GM18499 (cell line): ENCODE results near the gene HDLBP.

Experiments
- ATAC-seq: cut with Tn5 transposase; IDR thresholded peaks from one replicate; pipeline ENCODE4 v1.9.1; 2021; ENCODE audit warnings: moderate number of reproducible peaks; ENCODE audit not compliant: insufficient read depth, unreplicated experiment

HDLBP gene

DNA sequence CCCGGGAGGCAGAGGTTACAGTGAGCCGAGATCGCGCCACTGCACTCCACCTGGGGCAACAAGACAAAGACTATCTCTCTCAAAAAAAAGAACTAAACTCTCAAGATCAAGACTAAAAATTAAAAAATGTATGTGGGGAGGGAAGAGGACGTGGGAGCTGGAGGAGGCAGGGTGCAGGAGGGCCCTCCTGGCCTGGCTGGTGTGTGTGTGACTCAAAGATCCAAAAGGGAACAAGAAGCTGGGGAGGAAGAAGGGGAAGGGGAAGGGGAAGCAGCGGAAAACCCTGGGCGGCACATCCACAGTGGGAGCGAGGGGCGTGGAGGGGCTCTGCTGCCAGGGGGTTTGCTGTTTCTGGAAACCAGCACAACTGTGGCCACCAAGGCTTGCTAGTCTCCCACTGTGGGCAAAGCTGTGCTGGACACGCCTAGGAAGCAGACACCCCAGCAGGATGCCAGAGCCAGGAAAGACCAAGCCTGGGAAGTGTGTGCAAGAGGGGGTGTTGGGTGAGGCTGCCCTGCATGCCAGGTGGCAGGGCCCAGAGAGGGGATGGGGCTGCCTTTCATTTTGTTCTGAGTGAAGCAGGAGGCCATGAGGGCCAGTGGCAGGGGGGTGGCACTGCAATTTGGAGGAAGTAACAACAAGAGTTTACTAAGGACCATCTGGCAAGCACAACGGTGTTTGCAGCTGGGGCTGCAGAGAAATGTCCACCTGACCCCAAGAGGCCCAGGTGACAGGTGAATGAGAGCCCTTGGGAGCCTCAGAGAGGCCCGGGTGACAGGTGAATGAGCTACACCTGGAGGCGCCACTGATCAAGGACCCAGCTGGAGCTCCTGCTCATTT lies 82.5 kb downstream of the HDLBP start:
- ATAC-seq = no peak

DNA sequence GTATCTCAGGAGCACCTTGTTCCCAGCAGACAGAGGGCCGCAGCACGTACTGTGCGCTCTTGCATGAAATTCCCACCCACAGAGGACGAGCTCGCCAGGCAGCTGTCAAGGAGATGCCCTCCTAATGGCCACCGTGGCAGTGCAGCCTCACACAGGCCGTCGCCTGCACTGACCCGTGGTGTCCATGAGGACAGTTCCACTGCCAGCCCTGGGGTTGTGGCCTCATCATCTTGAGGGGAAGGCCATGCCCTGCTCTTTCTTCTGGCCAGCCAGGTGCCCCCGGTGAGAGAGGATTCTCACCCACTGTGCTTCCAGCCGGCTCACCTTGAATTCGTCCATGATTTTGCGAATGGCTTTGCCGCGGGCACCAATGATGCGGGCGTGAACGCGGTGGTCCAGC lies 85.0 kb downstream of the HDLBP start:
- ATAC-seq = no peak

DNA sequence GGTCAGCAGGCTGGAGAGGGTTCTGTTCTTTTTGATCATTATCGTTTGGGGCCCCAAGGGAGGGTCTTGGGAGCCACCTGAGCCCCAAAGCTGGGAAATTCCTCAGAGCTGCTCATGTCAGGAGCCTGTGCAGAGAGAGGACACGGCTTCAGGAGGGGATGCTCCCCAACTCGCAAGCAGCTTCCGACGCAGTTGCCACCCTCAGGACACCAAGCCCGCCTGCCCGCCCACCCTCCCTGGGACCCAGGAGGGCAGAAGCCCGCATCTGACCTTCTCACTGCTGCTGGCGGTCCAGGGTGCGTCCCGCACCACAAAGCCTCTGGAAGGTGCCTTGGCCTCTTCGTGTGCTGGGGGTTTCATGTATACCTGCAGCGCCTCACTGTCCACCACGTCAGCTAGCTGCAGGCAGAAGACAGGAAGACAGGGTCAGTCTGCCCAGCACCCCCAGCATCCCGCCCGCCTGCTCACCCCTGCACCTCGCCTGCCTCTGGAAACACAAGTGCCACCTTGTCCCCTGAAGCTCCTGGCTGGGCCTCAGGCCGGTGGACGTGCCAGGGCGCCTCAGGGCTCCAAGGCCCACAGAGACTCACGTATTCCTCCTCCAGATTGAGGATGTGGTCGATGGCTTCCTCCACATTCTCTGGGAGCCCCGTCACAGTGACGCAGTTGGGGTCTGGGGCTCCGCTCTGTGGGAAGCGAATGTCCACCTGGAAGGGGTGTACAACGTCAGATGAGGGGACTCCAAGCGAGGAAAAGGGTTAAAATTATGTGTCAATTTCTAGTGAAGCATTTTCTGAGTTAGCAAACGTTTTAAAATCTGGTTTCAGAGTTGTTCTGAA lies 85.7 kb downstream of the HDLBP start:
- ATAC-seq = no peak

DNA sequence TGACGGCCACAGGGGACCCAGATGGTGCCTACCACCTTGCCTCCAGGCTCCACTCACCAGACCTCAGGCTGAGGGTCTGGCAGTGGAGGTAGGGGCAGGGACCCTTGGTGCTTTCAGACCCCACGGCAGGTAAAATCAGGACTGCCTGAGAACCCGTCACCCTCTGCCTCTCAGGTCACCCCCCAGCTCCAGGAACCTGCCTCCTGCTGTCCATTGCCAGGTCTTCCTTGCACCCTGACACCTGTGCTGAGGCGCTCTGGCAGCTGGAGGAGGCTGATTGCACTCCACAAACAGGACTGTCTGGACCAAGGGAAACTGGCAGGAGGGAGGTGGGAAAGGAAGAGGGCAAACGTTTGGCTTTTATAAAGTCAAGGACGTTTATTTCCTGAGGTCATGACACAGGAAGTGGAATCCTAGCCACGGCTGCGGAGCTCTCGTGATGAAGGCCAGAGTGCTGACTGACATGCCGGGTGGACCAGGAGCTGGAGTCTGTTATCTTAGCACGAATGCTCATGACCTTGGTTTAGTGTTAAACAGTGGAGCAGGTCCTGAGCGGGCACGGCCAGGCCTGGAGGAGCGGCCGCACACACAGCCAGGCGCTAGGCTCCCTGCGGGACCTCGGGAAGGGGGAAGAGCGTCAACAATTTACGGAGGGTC lies 86.5 kb downstream of the HDLBP start:
- ATAC-seq = no peak

DNA sequence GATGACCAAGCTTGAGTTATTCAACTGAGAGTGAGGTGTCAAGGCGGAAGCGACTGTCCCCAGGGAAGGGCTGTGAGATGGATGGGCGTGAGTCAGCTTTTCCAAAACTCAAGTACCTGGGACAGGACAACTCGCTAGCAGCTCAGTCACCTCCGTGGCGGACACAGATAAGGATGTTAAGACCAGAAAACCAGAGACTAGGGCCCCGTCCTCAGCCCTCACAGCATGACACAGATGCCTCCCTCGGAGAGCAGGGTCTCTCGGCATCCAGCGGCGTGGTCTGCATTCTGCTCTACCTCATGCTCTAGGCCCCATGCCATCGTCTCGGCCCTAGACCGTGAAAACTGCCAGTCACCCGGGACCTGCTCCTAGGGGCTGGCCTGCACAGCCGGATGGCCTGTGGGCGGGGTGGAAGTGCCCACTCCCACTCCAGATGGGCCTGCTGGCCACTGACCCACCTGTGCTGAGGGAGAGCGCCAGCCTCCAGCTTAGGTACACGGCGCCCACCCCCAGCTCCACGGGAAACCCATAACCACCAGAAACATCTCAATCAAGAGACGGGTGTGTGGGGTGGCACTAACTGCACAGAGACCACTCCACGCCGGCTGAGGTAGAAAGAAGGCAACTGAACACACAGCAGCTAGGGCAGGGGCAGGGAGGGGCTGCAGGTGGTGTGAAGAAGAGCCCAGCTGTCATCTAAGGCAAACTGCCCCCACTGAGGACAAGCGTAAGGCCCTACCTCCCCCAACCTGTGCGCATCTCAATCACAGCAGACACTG lies 87.2 kb downstream of the HDLBP start:
- ATAC-seq = no peak

DNA sequence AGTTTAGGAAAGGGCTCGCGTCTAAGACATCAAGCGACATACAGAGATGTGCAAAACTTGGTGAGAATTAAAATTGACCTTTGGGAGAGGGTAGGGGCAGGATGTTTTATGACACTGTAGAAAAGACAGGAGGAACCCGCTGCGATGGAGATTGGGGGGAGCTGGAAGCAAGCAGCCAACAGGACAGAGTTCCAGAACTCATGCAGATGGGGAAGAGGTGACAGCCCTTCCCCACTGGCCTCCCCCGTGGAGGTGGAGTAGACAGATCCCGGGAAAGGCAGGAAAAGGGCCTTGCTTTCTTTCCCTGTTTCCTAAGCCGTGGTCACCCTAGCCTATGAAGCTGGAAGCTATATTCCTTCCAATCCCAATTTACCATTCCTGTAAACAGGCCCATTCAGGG lies 87.9 kb downstream of the HDLBP start:
- ATAC-seq = no peak

DNA sequence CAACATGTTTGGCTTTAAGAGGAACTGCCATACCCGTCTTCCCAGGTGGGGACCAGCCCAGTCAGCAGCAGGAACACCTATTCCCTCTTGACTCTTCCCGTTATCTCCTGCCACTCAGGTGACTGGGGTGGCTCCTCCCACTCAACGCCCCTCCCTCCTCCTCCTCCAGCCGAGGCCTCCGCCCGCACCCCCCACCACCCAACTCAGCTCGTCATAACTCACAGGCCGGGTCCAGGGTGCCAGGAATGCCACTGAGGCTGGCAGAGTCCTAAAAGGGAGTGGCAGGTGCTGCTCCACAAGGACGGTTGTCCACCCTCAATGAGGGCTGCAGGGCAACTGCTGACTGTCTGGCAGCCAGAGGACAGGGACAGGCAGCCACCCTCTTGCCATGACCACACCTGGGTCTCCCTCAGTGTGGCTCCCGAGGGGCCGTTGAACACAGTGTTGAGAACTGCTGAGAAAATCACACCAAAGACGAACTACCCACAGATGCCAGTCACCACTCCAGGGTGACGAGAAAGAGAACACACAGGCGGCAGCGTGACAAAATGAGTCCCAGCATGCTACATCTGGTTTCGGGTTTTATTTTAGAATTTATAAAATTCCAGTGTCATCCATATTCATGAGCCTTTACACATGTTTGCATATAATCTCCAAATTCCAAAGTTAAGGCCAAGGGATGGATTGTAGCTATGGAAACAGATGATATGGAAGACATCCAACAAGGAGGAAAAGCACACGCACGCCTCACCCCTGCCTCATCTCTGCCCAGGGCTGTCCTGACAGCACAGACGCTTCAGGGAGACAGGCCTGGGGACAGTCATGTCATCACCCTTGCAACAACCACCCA lies 88.5 kb downstream of the HDLBP start:
- no peak for ATAC-seq

DNA sequence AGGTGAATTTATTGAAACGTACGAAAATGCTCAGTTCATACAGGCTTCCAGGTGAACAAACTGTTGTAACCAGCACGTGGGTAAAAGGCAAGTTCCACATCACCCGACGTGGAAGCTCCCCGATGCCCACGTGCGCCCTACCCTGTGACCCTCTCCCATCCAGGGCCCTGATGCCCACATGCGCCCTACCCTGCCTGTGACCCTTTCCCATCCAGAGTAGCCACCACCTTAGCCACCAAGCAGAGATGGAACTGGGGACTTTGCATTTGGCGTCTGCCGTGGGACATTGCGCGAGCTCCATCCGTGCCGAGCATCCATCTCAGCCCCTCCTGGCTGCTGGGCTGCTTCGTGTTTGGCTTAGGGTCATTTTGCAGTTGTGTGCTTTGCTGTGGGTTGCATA lies 89.5 kb downstream of the HDLBP start:
- no peak for ATAC-seq

DNA sequence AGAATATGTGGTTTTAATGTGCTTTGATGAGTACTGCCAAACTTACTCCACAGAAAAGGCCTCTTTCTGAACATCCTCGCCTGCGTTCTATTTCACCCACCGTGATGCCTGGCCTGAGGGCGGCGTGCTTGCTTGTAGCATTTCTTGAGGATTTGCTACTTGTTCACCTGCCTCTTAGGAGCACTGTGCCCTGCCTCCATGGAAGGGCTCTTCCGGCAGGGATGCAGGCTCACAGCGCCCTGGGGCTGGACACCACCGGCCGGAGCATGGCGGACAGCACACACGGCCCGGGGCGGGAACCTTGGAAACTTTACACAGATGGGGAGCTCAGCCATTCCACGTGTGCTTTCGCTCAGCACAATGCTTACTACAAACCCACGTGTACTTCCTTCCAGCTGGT lies 89.9 kb downstream of the HDLBP start:
- no peak for ATAC-seq

DNA sequence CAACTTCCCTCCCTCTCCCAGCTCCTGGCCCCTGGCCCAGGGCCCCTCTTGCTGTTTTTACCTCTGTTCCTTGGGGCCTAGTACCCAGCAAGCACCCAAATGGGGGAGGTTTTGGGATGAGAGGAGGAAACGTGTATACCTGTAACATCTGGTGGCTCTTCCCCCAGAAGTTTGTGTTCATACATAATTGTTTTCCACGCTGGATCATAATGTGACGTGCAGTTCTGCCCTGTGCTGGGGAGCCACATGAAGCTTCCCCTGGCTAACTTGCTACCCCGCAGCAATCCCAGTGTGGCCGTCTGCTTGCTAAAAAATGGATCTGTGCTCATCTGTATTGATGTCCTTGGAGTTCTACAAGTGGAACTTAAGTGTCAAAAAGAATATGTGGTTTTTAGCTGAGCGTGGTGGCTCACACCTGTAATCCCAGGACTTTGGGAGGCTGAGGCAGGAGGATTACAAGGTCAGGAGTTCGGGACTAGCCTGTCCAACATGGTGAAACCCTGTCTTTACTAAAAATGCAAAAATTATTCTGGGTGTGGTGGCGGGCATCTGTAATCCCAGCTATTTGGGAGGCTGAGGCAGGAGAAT lies 90.5 kb downstream of the HDLBP start:
- ATAC-seq = no peak

DNA sequence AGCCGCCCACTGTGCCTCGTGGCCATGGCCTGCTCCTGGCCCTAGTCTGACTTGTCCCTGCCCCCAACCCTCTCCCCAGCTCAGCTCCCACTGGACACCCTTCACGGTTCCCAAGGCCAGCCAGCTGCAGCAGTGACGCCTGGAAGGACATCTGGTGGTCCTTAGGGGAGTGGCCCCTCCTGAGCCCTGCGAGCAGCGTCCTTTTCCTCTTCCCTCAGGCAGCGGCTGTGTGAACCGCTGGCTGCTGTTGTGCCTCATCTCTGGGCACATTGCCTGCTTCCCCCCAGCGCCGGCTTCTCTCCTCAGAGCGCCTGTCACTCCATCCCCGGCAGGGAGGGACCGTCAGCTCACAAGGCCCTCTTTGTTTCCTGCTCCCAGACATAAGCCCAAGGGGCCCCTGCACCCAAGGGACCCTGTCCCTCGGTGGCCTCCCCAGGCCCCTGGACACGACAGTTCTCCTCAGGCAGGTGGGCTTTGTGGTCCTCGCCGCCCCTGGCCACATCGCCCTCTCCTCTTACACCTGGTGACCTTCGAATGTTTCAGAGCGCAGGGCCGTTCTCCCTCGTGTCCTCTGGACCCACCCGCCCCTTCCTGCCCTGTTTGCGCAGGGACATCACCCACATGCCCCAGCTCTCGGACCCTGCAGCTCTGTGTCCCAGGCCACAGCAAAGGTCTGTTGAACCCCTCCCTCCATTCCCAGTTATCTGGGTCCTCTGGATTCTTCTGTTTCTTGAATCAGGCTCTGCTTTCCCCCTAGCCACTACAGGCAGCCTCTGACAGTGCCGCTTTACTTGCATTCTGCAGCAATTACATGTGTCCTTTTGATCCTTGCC lies 91.2 kb downstream of the HDLBP start:
- no peak for ATAC-seq

DNA sequence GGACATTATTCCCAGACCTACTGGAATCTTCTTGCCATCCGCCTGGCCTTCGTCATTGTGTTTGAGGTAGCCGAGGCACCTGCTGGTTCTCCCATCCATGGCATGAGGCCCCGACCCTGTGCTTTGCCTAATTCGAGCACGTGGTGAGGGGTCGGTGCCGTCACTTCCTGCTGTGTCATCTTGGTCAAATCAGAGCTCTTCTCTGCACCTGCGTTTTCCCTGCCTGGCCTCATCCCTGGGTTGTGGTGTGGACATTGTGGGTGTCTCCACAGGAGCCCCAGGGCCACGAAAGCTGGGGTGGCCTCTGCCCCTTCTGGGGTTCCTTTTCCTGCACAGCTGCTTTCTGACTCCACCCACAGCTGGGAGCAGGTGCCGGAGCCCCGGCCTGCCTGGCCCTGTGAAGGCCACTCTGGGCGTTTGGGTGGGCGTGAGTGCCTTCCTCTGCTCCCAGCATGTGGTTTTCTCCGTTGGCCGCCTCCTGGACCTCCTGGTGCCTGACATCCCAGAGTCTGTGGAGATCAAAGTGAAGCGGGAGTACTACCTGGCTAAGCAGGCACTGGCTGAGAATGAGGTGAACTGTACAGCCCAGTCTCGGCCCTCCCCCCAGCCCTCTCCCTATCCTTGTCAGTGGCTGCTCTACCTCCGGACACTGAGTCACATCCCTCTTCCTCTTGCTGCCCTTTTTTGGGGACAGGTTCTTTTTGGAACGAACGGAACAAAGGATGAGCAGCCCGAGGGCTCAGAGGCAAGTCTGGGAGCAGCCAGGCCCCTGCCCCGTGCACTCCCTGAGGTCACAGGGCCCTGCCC lies 92.1 kb downstream of the HDLBP start:
- ATAC-seq = no peak

DNA sequence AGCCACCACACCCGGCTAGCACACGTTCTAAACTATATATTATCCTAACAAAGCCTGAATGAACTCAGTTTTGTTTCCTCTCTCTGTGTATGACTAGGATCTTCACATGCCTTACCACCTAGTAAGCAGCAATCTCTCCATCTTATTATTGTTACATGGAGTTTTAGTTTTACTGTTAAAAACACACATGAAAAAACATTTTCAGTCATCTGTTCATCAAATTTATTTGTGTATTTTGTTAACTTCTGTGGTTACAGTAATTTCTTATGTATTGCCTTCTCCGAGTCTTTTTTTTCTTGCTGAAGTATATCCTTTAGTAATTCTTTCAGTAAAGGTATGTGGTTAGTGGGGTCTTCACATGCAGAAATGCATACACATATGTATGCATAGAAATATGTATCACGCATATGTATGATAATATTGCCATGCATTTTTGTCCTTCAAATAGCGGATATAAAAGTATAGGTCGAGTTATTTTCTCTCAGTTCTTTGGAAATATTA lies 95.6 kb downstream of the HDLBP start:
- no peak for ATAC-seq

DNA sequence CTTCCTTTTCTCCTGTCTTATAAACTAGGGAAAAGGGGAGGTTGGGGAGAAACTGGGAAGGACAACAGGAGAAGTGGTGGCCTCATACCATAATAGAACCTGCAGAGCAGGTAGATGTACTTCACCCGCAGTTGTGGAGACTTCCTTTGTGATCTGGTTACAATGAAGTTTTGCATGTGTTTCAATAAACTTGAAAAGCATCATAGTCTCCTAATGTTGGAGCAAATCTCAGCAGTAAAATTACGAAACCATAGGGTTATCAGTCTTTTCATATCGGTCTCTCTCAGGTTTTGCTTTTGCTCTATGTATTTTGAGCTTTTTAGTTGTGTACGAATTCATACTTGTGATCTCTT lies 96.5 kb downstream of the HDLBP start:
- no peak for ATAC-seq

DNA sequence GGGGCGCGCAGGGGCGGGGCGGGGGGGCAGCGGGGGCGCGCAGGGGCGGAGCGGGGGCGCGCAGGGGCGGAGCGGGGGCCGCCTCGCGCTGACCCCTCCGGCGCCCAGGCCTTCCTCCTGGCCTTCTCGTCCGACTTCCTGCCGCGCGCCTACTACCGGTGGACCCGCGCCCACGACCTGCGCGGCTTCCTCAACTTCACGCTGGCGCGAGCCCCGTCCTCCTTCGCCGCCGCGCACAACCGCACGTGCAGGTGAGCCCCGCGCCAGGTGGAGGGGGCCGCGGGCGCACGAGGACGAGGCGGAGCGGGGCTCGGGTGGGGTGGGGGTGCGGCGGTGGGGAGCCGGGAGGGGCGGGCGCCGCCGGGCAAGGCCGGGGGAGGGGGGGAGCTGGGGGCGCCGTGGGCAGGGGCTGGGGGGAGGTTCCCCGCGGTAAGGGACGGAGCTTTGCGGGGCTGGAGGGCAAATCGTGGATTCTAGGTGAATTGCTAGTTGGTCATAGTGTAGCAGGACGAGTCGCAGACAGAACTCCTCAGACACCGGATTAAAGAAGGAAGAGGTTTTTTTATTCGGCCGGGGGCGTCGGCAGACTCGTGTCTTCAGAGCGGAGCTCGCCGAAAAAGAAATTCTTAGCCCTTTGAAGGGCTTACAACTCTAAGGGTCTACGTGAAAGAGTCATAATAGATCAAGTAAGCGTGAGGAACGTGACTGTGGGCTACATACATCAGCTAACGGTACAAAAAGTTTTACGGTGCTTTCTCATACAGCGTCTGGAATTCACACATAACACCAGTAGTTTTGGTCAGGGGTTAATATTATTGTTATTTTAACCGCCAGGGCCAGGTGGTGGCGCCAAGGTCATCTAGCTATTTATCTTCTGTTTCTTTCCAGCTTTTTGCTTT lies 97.1 kb downstream of the HDLBP start:
- ATAC-seq = no peak

DNA sequence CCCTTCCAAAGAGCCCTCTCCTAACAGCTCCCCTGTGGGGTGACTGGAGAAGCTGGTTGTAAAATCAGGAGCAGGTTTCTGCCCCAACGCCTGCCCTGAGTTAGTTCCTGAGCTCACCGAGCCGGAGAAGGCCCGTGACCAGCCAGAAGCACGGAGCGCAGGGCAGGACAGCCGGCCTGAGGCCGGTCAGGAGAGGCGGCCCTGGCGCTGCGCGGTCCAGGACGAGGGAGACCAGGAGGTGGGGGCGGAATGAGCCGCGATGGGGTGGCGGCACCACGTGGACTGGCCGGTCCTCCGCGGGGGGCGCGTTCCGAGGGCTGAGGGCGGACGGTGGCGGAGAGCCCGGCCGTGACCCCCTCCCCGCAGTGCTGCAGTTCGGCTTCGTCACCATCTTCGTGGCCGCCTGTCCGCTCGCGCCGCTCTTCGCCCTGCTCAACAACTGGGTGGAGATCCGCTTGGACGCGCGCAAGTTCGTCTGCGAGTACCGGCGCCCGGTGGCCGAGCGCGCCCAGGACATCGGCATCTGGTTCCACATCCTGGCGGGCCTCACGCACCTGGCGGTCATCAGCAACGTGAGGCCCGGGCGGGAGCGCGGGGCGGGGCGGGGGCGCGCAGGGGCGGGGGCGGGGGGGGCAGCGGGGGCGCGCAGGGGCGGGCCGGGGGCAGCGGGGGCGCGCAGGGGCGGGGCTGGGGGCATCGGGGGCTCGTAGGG lies 98.0 kb downstream of the HDLBP start:
- no peak for ATAC-seq
